Muscle of leg (tissue), 11 donors: ENCODE data around the gene FOSB. TPM values are rescaled to one million over a fixed set of nuclear protein-coding genes. Genes with fewer than 3 reads are reported as not detected.

Experiments used
- DNase-seq: peaks from one replicate; pipeline ENCODE4 v3.0.0; 2013
- H3K27ac ChIP-seq: one replicate; pipeline ENCODE4 v1.5.1; 2013; ENCODE audit warnings: mild to moderate bottlenecking, low read length, control low read depth
- H3K27me3 ChIP-seq: one replicate; pipeline ENCODE4 v1.6.1; 2013; ENCODE audit warnings: low read length; ENCODE audit not compliant: control insufficient read depth, insufficient read depth
- H3K36me3 ChIP-seq: one replicate; pipeline ENCODE4 v1.6.1; 2013; ENCODE audit warnings: low read length; ENCODE audit not compliant: control insufficient read depth, insufficient read depth
- H3K4me1 ChIP-seq: one replicate; pipeline ENCODE4 v1.6.1; 2013; ENCODE audit warnings: low read length; ENCODE audit not compliant: control insufficient read depth, insufficient read depth
- H3K4me3 ChIP-seq: one replicate; pipeline ENCODE4 v1.5.1; 2013; ENCODE audit warnings: low read length, control low read depth
- H3K9me3 ChIP-seq: replicated peaks from 2 replicates; pipeline ENCODE4 v1.6.1; 2013; ENCODE audit warnings: low read depth, low read length; ENCODE audit not compliant: control insufficient read depth
- WGBS: methylation state at CpG from one replicate; pipeline ENCODE4 v1.1.5; 2013; ENCODE audit warnings: missing lambda C conversion rate; ENCODE audit not compliant: insufficient coverage; 5-methylcytosine and 5-hydroxymethylcytosine counted together
- polyA plus RNA-seq, 8 donors: library from polyadenylated mRNA; unstranded; fragments of 120-200 nt; gene quantifications; one replicate each; pipeline versions ENCODE4 v1.2.1 to v1.2.3, GENCODE V29; 2013; ENCODE audit warnings: inconsistent platforms in 1 of 8, low replicate concordance in 1 of 8; ENCODE audit not compliant: insufficient read length in 8 of 8, insufficient read depth in 1 of 8
- total RNA-seq: library from RNA; stranded (reverse); fragments of 120-200 nt; gene quantifications from one replicate; pipeline ENCODE4 v1.2.4, GENCODE V29; 2013

Gene FOSB
- total and polyA plus RNA-seq, 9 donors: 16.7 to 194 (median 54.9) TPM

DNA sequence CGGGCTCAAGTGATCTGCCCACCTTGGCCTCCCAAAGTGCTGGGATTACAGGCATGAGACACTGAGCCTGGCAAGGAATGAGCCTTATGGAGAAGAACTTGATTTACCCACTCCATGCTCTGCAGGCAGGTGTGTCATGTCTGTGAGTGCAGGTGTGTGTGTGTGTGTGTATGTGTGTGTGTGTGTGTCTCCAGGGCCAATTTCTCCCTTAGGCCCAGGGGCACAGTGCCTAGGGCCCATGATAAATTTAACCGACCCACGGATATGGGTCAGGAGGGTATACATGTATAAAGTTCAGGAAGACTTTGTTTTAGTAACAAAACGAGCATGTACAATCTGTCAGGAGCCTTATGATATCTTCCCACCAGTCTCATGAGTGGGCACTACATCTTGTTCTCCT, 4.6 kb upstream of the FOSB start:
- no peaks in the 10 kb centered on the region for H3K9me3 ChIP-seq
- no peak for DNase-seq
- peaks cover 8% of the 10 kb centered on the region for H3K4me1 ChIP-seq
- H3K36me3 ChIP-seq: no peaks in the 10 kb centered on the region
- H3K4me3 ChIP-seq: no peak overlapping the region
- no peak overlapping the region for H3K27ac ChIP-seq
- peaks cover 17% of the 10 kb centered on the region for H3K27me3 ChIP-seq
- 75% methylated on average over 1 of the region's 4 CpGs for WGBS

GRCh38 chr19:45464274-45464673, 3.5 kb upstream of the FOSB start:
- Histone ChIP-seq H3K4me3 (no peak overlapping the region), H3K9me3 (no peaks in the 10 kb centered on the region), H3K27ac (no peak overlapping the region), H3K4me1 (peaks cover 15% of the 10 kb centered on the region), H3K27me3 (peaks cover 18% of the 10 kb centered on the region), H3K36me3 (no peaks in the 10 kb centered on the region)
- no peak for DNase-seq
- no CpG with 5 or more reads among the region's 2 CpGs for WGBS

DNA sequence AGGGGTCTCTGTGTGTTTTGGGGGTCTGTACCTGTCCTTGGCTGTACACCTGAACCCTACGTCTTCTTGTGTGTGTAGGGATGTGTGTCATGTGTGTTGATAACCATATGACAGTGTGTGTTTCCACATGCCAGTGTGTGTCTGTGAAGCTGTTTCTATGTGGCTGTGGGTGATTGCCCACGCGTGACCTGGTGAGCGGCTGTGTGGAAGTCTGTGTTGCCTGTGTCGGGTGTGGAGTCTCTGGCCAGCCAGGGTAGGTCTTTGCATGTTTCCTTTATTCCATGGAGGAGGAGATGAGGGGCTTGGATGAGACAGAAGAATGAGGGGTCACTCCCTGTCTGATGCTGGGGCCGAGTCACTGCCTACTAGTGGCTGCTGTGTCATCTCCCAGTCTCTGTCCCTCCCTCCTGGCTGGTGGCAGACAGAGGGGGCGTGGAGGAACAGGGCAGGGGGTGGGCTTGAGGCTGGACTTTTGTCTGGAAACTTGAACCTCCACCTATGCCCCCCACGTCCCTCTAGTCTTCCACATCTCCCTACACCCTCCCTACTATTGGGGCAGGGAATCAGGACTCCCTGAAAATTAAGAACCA, 2.8 kb upstream of the FOSB start:
- Histone ChIP-seq H3K27me3 (peaks cover 21% of the 10 kb centered on the region), H3K36me3 (no peaks in the 10 kb centered on the region), H3K9me3 (no peaks in the 10 kb centered on the region), H3K4me3 (no peak overlapping the region), H3K27ac (no peak overlapping the region), H3K4me1 (peaks cover 19% of the 10 kb centered on the region)
- no peak for DNase-seq
- 69% methylated on average over 6 of the region's 8 CpGs for WGBS

- H3K4me3 ChIP-seq: peak overlapping the region; percentile 99
- 2% methylated on average over 7 of the region's 11 CpGs for WGBS
- H3K4me1 ChIP-seq: peaks cover 31% of the 10 kb centered on the region
- peak overlapping the region; percentile 74 for H3K27ac ChIP-seq
- H3K36me3 ChIP-seq: peaks cover 7% of the 10 kb centered on the region
- no peak for DNase-seq
- H3K27me3 ChIP-seq: peaks cover 34% of the 10 kb centered on the region
- no peaks in the 10 kb centered on the region for H3K9me3 ChIP-seq
These were observed 711 bp upstream of the FOSB start for GRCh38 chr19:45467115-45467455.

GRCh38 chr19:45468159-45468651, 409 bp downstream of the FOSB start:
- H3K27me3 ChIP-seq: peaks cover 43% of the 10 kb centered on the region
- WGBS: 0% methylated on average over 30 of the region's 31 CpGs
- DNase-seq: no peak

GRCh38 chr19:45468803-45469131, 971 bp downstream of the FOSB start:
- Histone ChIP-seq H3K4me3 (peak overlapping the region; percentile 99), H3K4me1 (peaks cover 41% of the 10 kb centered on the region)
- 0% methylated on average over 13 of the region's 19 CpGs for WGBS

More at GRCh38 chr19:45468159-45468651, 409 bp downstream of the FOSB start:
- Histone ChIP-seq H3K36me3 (peaks cover 14% of the 10 kb centered on the region), H3K27ac (peak overlapping the region; percentile 97), H3K9me3 (no peaks in the 10 kb centered on the region), H3K4me3 (peak overlapping the region; percentile 99), H3K4me1 (peaks cover 41% of the 10 kb centered on the region)

DNA sequence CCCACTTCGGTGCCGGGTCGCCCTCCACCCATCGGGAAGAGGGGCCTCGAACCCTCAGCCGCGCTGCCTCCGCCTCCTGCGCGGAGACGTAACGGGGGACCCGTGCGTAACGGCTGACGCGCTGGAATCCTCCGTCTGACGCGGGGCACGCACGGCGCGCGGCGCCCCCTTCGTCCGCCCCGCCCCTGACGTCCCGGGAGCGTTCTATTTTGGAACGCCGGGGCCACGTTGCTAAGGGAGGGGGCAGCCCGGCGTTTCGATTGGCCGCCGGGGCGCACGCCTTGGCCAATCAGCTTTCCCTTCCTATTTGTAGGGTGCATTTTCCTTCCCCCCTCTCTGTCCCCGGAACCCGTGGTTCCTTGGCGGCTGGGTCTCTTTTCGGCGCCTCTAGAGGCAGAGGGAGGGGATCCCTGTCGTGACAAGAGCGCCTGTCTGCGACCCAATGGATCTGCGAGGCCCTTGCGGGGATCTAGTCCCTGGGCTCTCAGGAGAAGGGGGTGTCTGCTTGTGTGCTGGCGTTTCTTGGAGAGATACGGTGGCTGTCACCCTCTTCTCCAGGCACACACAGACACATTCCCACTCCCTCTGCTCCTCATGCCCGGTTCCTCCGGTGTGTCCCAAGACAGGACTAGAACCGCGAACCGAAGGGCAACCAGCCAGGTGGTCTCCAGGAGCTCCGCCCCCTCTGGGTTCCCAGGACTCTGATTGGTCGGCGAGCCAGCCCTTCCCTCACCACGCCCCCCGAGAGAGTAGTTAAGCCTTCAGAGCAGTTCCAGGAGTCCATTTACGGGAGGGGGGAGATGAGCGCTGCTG, 1.5 kb downstream of the FOSB start:
- WGBS: under 1% methylated on average over 26 of the region's 66 CpGs
- Histone ChIP-seq H3K27ac (peak overlapping the region; percentile 97), H3K4me1 (peaks cover 43% of the 10 kb centered on the region), H3K9me3 (no peaks in the 10 kb centered on the region), H3K36me3 (peaks cover 14% of the 10 kb centered on the region), H3K4me3 (peak overlapping the region; percentile 99), H3K27me3 (peaks cover 54% of the 10 kb centered on the region)
- peak; percentile 97 for DNase-seq

More at GRCh38 chr19:45468803-45469131, 971 bp downstream of the FOSB start:
- peaks cover 14% of the 10 kb centered on the region for H3K36me3 ChIP-seq
- H3K27ac ChIP-seq: peak overlapping the region; percentile 97
- peaks cover 48% of the 10 kb centered on the region for H3K27me3 ChIP-seq
- DNase-seq: no peak
- no peaks in the 10 kb centered on the region for H3K9me3 ChIP-seq

DNA sequence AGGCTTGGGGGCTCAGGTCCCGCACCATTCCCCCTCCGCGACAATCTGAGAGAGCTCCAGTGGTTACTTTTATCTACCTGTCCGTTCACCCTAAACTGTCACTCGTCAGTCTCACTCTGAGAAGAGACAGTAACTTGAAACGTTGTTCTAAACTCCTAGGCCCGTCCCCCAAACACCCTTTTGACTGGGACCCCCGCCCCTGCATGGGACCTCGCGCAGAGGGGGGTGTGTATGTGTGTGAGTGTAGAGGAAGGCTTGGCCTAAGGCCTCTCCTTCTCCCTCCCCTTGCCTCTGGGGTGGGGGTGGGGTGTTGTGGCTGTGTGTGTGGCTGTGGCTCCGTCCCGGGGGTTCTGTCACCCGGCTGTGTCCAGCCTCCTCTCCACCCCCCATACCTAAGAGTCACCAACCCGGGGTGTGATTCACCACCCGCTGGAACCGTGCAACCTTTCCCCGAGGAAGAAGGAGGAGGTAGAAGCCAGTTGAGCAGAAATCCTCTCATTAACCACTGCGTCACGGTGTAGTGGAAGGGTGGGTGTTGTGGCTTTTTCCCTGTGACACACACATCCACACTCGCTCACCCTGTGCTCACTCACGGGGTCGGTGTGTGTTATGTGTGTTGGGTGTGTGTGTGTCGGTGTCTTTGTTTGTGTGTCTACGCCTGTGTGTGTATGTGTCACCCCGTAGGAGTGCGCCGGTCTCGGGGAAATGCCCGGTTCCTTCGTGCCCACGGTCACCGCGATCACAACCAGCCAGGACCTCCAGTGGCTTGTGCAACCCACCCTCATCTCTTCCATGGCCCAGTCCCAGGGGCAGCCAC, 2.4 kb downstream of the FOSB start:
- Histone ChIP-seq H3K36me3 (peaks cover 14% of the 10 kb centered on the region), H3K27me3 (peaks cover 58% of the 10 kb centered on the region), H3K4me3 (peak overlapping the region; percentile 99), H3K27ac (peak overlapping the region; percentile 97), H3K4me1 (peaks cover 50% of the 10 kb centered on the region), H3K9me3 (no peaks in the 10 kb centered on the region)
- 77% methylated on average over 10 of the region's 33 CpGs for WGBS
- DNase-seq: peak; percentile 72

- Histone ChIP-seq H3K4me1 (peaks cover 50% of the 10 kb centered on the region), H3K27ac (no peak overlapping the region), H3K36me3 (peaks cover 14% of the 10 kb centered on the region), H3K9me3 (no peaks in the 10 kb centered on the region), H3K27me3 (peaks cover 62% of the 10 kb centered on the region), H3K4me3 (peak overlapping the region; percentile 99)
- 91% methylated on average over 13 of the region's 15 CpGs for WGBS
- DNase-seq: no peak
These were observed 2.9 kb downstream of the FOSB start for GRCh38 chr19:45470762-45471081.
